GM19395 (cell line): Measurements from ENCODE around the gene KLHDC9.
"Not testable (repeated sequence)": the region's sequence is repeated elsewhere in the genome, so short reads cannot be mapped to it uniquely, and the experiment has no call there.

Source experiments
- ATAC-seq: cut with Tn5 transposase; IDR thresholded peaks from one replicate; pipeline ENCODE4 v1.9.1; 2021; ENCODE audit warnings: mild to moderate bottlenecking, moderate library complexity; ENCODE audit not compliant: unreplicated experiment

Gene KLHDC9

GRCh38 chr1:161094481-161094880, 3.7 kb upstream of the KLHDC9 start:
- ATAC-seq = no peak

GRCh38 chr1:161095230-161095629, 2.9 kb upstream of the KLHDC9 start:
- no peak for ATAC-seq

- peak; percentile 49 for ATAC-seq
Observed at GRCh38 chr1:161096015-161096414, 2.1 kb upstream of the KLHDC9 start.

GRCh38 chr1:161096530-161096929, 1.6 kb upstream of the KLHDC9 start:
- ATAC-seq = peak; percentile 4

- ATAC-seq = no peak
Observed at GRCh38 chr1:161099090-161099802, 1.1 kb downstream of the KLHDC9 start.

GRCh38 chr1:161100556-161100955, 2.4 kb downstream of the KLHDC9 start:
- ATAC-seq = no peak

GRCh38 chr1:161106431-161106830, 8.3 kb downstream of the KLHDC9 start:
- ATAC-seq = no peak

- ATAC-seq = no peak
Observed at GRCh38 chr1:161111117-161111516, 13.0 kb downstream of the KLHDC9 start.

- no peak for ATAC-seq
Observed at GRCh38 chr1:161111527-161111926, 13.4 kb downstream of the KLHDC9 start.

- no peak for ATAC-seq
Observed at GRCh38 chr1:161113915-161114314, 15.8 kb downstream of the KLHDC9 start.

- ATAC-seq = no peak
Observed at GRCh38 chr1:161114556-161114955, 16.4 kb downstream of the KLHDC9 start.

- ATAC-seq = no peak
Observed at GRCh38 chr1:161115132-161115711, 17.1 kb downstream of the KLHDC9 start.

- not testable (repeated sequence) for ATAC-seq
Observed at GRCh38 chr1:161115961-161116360, 17.8 kb downstream of the KLHDC9 start.

- peak; percentile 81 for ATAC-seq
Observed at GRCh38 chr1:161117759-161118581, 19.8 kb downstream of the KLHDC9 start, which contains the start of the genes NIT1 and PFDN2. Gene NIT1 (plus strand): TSS chr1:161118105. CDS start chr1:161118177, 72 bp downstream. Gene PFDN2 (minus strand): TSS chr1:161118037. CDS start chr1:161118026, 11 bp downstream.

GRCh38 chr1:161119092-161119903, 21.1 kb downstream of the KLHDC9 start:
- ATAC-seq = no peak

- no peak for ATAC-seq
Observed at GRCh38 chr1:161121042-161121650, 23.0 kb downstream of the KLHDC9 start.

GRCh38 chr1:161121834-161122233, 23.7 kb downstream of the KLHDC9 start:
- no peak for ATAC-seq

GRCh38 chr1:161122967-161123366, 24.8 kb downstream of the KLHDC9 start:
- ATAC-seq = no peak

GRCh38 chr1:161127649-161128048, 29.5 kb downstream of the KLHDC9 start:
- ATAC-seq = no peak
